HG03575 (cell line): ENCODE results near the gene AKR1C4.

ENCODE experiments used
- ATAC-seq: cut with Tn5 transposase; IDR thresholded peaks from one replicate; pipeline ENCODE4 v1.9.1; 2021; ENCODE audit not compliant: unreplicated experiment, insufficient number of reproducible peaks, low FRiP score; ENCODE audit errors: extremely low read depth

Gene AKR1C4

DNA sequence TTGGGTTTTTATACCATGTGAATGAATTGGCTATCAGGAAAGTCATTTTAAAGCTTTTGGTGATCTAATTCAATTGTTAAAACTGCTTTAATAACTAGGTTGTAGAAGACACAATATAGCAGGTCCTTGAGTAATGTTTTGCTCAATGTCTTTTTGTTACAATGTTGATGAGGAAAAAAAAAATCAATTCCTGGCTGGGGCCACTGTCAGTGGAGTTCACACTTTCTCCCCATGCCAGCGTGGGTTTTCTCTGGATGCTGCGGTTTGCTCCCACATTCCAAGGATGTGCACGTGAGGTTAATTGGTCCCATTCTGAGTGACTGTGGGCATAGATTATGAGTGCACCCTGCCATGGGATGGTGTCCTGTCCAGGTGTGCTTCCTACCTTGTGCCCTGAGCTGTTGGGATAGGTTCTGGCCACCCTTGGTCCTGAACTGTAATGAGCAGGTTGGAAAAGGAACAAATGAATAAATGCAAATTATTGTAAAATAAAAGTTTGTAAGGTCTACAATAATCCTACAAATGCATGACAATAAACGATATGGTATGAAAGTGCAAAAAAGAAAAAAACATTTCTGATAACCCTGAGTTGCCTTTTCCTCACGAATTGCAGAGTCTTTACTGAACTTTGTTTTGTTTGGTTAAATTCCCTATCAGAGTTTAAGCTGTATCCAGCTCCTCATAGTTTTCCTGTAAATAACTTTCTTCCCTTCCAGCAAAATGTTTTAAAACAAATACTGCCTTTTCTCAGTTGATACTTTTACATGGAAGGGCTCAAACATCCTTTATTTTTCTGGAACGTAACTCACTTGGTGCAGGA lies 62.7 kb downstream of the AKR1C4 start:
- ATAC-seq, result no peak

DNA sequence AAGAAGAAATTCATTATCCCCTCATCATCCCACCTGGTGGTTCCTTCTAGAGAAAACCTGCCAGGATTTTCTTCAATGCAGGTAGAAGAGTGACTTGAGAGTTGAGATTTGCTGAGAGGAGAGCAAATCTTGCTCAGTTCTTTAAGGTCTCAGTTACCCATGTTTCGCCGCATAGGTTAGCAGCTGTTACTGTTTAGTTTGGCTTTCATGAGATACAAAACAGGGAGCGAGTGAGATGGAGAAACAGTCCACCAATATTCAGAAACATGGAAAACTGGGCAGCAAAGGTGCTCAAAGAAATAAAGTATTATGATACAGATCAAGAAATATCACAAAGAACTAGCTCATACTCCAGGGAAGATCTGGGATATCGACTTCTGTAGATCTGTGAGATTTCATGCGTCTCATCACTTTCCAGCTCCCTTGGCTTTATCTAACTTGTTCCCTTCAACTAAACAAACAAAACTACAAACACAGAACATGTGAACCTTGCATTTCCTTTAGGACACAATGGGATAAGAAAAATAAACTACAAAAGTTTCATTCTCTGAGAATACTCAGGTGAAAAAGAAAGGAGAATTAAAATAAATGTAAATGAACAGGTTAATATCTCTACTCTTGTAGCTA lies 63.4 kb downstream of the AKR1C4 start:
- ATAC-seq, result no peak

- no peak for ATAC-seq
Observed at GRCh38 chr10:5260828-5261227, 64.2 kb downstream of the AKR1C4 start.

- no peak for ATAC-seq
Observed at GRCh38 chr10:5265139-5265538, 68.5 kb downstream of the AKR1C4 start.

DNA sequence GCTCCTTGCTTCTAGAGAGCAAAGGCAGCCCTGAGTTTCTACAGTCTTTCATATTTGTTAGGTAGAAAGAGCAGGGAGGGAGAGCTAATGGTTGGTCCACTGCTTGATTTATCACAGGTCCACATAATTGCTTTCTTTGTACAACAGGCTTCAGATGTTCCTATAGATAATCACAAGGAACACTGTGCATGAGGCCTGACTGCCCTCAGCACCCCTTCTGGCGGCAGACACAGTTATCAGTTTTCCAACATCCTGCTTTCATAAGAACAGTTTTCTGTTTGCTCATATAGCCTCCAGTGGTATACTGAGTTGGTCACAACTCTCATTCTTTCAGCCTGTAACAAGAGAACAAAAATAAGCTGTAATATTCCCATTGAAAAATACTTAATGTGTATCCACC lies 69.7 kb downstream of the AKR1C4 start:
- no peak for ATAC-seq

GRCh38 chr10:5266804-5267203 lies 70.2 kb downstream of the AKR1C4 start:
- ATAC-seq, result no peak

DNA sequence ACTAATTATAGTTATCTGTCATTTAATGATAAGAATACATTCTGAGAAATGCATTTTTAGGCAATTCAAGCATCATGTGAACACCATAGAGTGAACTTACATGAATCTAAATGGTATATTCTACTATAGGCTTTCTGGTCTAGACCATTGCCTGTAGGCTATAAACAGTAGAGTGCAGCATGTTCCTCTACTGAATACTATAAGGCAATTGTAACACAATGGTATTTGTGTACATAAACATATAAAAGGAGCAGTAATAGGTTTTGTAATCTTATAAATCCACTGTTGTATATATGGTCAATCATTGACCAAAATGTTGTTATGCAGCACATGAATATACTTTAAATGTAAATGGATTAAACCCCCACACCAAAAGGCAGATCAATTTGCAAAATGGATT lies 71.6 kb downstream of the AKR1C4 start:
- no peak for ATAC-seq
